K562 (cell line): Measurements from ENCODE around the gene BPTF. TPM values are rescaled to one million over a fixed set of nuclear protein-coding genes. Genes with fewer than 3 reads are reported as not detected.

Source experiments
- ATAC-seq: fragments of 200-7000 bp; cut with Tn5 transposase; 3 replicates; pipeline ENCODE4 v1.9.1; 2020; ENCODE audit warnings: moderate library complexity
- BruUV-seq: library from RNA; stranded (reverse); fragments of 400-500 nt; replicated peaks from 2 replicates; lab custom pipeline; 2021; lab: Mats Ljungman, UMichigan
- CTCF ChIA-PET: fragments of 300-600 bp; formaldehyde crosslinking; extraction: SDS; loops from one replicate; lab custom pipeline; 2021; ENCODE audit warnings: low intra/inter-chr PET ratio; lab: Yijun Ruan, JAX
- POLR2A ChIA-PET: fragments of 300-600, 350-650 bp; sonication (Branson Sonifier 250); formaldehyde crosslinking; extraction: SDS; loops from one replicate; lab custom pipeline; 2021; ENCODE audit warnings: antibody characterized with exemption, inconsistent platforms; lab: Yijun Ruan, JAX
- DNase-seq, 4 experiments: peaks; one replicate each; pipeline versions ENCODE4 v3.0.0 to v3.0.0-alpha.2; 2011 to 2018; ENCODE audit warnings: low spot score in 3 of 4, mixed read lengths in 3 of 4; ENCODE audit errors: extremely low read depth in 1 of 4
- FAIRE-seq: peaks from 2 replicates; lab custom pipeline; 2011; peaks lifted over from hg19 to GRCh38; lab: Jason Lieb, UNC
- H2AFZ ChIP-seq: 2 replicates; pipeline ENCODE4 v1.6.0; 2011; ENCODE audit warnings: low read depth, low read length, control low read depth, inconsistent platforms
- H3K27ac ChIP-seq: fragments of 200-600 bp; 3 replicates; pipeline ENCODE4 v1.8.0; 2011; ENCODE audit warnings: low read depth, mild to moderate bottlenecking, control low read depth, inconsistent platforms, low read length, moderate library complexity, mixed read lengths; ENCODE audit errors: extremely low read depth
- H3K27me3 ChIP-seq, 2 experiments: fragments of 300-600 bp in 1 of 2; 2 replicates in 1 of 2; 3 replicates in 1 of 2; pipeline versions ENCODE4 v1.6.0 to v1.8.0; 2011; ENCODE audit warnings: inconsistent platforms in 2 of 2, low read length in 2 of 2, mild to moderate bottlenecking in 1 of 2, mixed read lengths in 1 of 2, moderate library complexity in 1 of 2; ENCODE audit not compliant: control insufficient read depth in 2 of 2, insufficient read depth in 2 of 2
- H3K36me3 ChIP-seq: fragments of 300-600 bp; 3 replicates; pipeline ENCODE4 v1.8.0; 2011; ENCODE audit warnings: mild to moderate bottlenecking, low read length, inconsistent platforms; ENCODE audit not compliant: control insufficient read depth, insufficient read depth
- H3K4me1 ChIP-seq, 2 experiments: fragments of 200-600 bp in 1 of 2; replicated peaks in 1 of 2; 2 replicates in 1 of 2; 3 replicates in 1 of 2; pipeline versions ENCODE4 v1.5.1 to v1.8.0; 2011; ENCODE audit warnings: inconsistent platforms in 2 of 2, low read length in 2 of 2, mild to moderate bottlenecking in 1 of 2, mixed read lengths in 1 of 2, moderate library complexity in 1 of 2; ENCODE audit not compliant: control insufficient read depth in 2 of 2, insufficient read depth in 2 of 2
- H3K4me2 ChIP-seq: 2 replicates; pipeline ENCODE4 v1.6.1; 2011; ENCODE audit warnings: low read length, control low read depth, inconsistent platforms, mixed read lengths; ENCODE audit not compliant: insufficient read depth
- H3K4me3 ChIP-seq: fragments of 200-600 bp; sonication (generic), shearing (Covaris generic); 2 replicates; pipeline ENCODE4 v1.5.1; 2016; ENCODE audit warnings: control low read depth, inconsistent platforms
- H3K79me2 ChIP-seq: fragments of 200-600 bp; 3 replicates; pipeline ENCODE4 v1.8.0; 2011; ENCODE audit warnings: low read length, inconsistent platforms; ENCODE audit not compliant: control insufficient read depth, insufficient read depth
- H3K9ac ChIP-seq, 2 experiments: 2 replicates each; pipeline versions ENCODE4 v1.6.0 to v1.6.1; 2011; ENCODE audit warnings: low read depth in 2 of 2, low read length in 2 of 2, control low read depth in 1 of 2, inconsistent platforms in 1 of 2, mild to moderate bottlenecking in 1 of 2, mixed read lengths in 1 of 2; ENCODE audit not compliant: insufficient read depth in 1 of 2
- H3K9me1 ChIP-seq: one replicate; pipeline ENCODE4 v1.6.0; 2011; ENCODE audit warnings: inconsistent platforms, mild to moderate bottlenecking, low read length, moderate library complexity; ENCODE audit not compliant: control insufficient read depth, insufficient read depth
- H3K9me3 ChIP-seq: replicated peaks from 2 replicates; pipeline ENCODE4 v1.5.1; 2011; ENCODE audit warnings: low read depth, low read length, inconsistent platforms; ENCODE audit not compliant: control insufficient read depth, insufficient read depth
- H4K20me1 ChIP-seq: replicated peaks from 2 replicates; pipeline ENCODE4 v1.6.1; 2011; ENCODE audit warnings: low read length, inconsistent platforms, mixed read lengths; ENCODE audit not compliant: control insufficient read depth, insufficient read depth
- ATF7 ChIP-seq: fragments of 450-650 bp; IDR thresholded peaks from 2 replicates; pipeline ENCODE4 v1.7.1; 2014; ENCODE audit warnings: mild to moderate bottlenecking, moderate library complexity
- CTBP1 ChIP-seq: fragments of 450-650 bp; IDR thresholded peaks from 2 replicates; pipeline ENCODE4 v1.6.1; 2016; ENCODE audit warnings: borderline replicate concordance
- FOXJ3 ChIP-seq: sonication (generic); formaldehyde crosslinking; IDR thresholded peaks from 2 replicates; pipeline ENCODE4 v1.4.0; 2020; ENCODE audit warnings: mild to moderate bottlenecking, missing genetic modification reagents
- GABPA ChIP-seq: fragments of 200-800 bp; sonication (Bioruptor generic); conservative IDR thresholded peaks from 2 replicates; pipeline ENCODE4 v1.6.1; 2016; ENCODE audit warnings: low read depth, missing genetic modification characterization, missing compliant biosample characterization
- HMGXB4 ChIP-seq: sonication (generic); formaldehyde crosslinking; IDR thresholded peaks from 2 replicates; pipeline ENCODE4 v1.8.1; 2023; ENCODE audit warnings: mild to moderate bottlenecking, missing genetic modification reagents
- KDM4B ChIP-seq, 2 experiments: fragments of 450-650 bp in 1 of 2; sonication (generic) in 1 of 2; IDR thresholded peaks; 2 replicates each; pipeline ENCODE4 v1.6.1; 2016 to 2017; ENCODE audit warnings: borderline replicate concordance in 2 of 2, antibody characterized with exemption in 1 of 2, low read depth in 1 of 2, mild to moderate bottlenecking in 1 of 2
- MAFK ChIP-seq: IDR thresholded peaks from 2 replicates; pipeline ENCODE4 v1.6.1; 2011; ENCODE audit warnings: low read length, improper control_type of control experiment
- MBD2 ChIP-seq: sonication (generic); IDR thresholded peaks from 2 replicates; pipeline ENCODE4 v1.6.1; 2016; ENCODE audit warnings: low read depth, borderline replicate concordance
- MEF2A ChIP-seq: IDR thresholded peaks from 2 replicates; pipeline ENCODE4 v1.6.1; 2011; ENCODE audit warnings: low read depth, mild to moderate bottlenecking, low read length, moderate library complexity; ENCODE audit not compliant: control insufficient read depth
- MEF2D ChIP-seq: conservative IDR thresholded peaks from 2 replicates; pipeline ENCODE4 v1.6.1; 2016; ENCODE audit warnings: low read depth, missing genetic modification characterization, missing compliant biosample characterization
- MYBL2 ChIP-seq, 2 experiments: fragments of 450-650 bp in 1 of 2; sonication (generic) in 1 of 2; formaldehyde crosslinking in 1 of 2; IDR thresholded peaks; 2 replicates each; pipeline versions ENCODE4 v1.6.1 to v1.8.1; 2017 to 2022; ENCODE audit warnings: borderline replicate concordance in 1 of 2, inconsistent platforms in 1 of 2, low read depth in 1 of 2, mild to moderate bottlenecking in 1 of 2, missing genetic modification reagents in 1 of 2, moderate library complexity in 1 of 2
- PRMT5 ChIP-seq: sonication (generic); formaldehyde crosslinking; IDR thresholded peaks from 2 replicates; pipeline ENCODE4 v1.5.0; 2020; ENCODE audit warnings: missing genetic modification reagents
- SETDB1 ChIP-seq: IDR thresholded peaks from one replicate; pipeline ENCODE4 v1.6.1; 2012; ENCODE audit warnings: low read length, control low read depth, inconsistent platforms
- TARDBP ChIP-seq: fragments of 450-650 bp; IDR thresholded peaks from 2 replicates; pipeline ENCODE4 v1.6.1; 2016
- ZKSCAN3 ChIP-seq: fragments of 250-450 bp; sonication (Bioruptor Pico); IDR thresholded peaks from 2 replicates; pipeline ENCODE4 v1.4.0; 2020
- ZNF644 ChIP-seq: fragments of 200-800 bp; sonication (Bioruptor generic); IDR thresholded peaks from 2 replicates; pipeline ENCODE4 v1.6.1; 2016; ENCODE audit warnings: low read depth, missing genetic modification characterization, missing compliant biosample characterization
- WGBS: fragments of 100-300 bp; shearing (Covaris generic); methylation state at CpG from one replicate; pipeline ENCODE4 v1.1.6; 2016; ENCODE audit warnings: low coverage, mixed read lengths; ENCODE audit not compliant: insufficient coverage; ENCODE audit errors: missing lambda C conversion rate; 5-methylcytosine and 5-hydroxymethylcytosine counted together
- in situ Hi-C: fragments of 300-500 bp; cut with MboI; formaldehyde crosslinking; loops from 4 replicates; pipeline ENCODE4 v1.15.0; 2018; ENCODE audit warnings: inconsistent platforms, mixed read lengths
- intact Hi-C: fragments of 100-400 bp; cut with micrococcal nuclease; formaldehyde crosslinking; loops from 2 replicates; pipeline ENCODE4 v1.14.2; 2022
- polyA plus RNA-seq, 8 experiments: library from polyadenylated mRNA; depleted of rRNA in 4 of 8; stranded (reverse) in 5 of 8; unstranded in 3 of 8; fragments of >200 nt; fragmentation: Nextera tagmentation in 2 of 8; fragmentation: Illumina TruSeq in 1 of 8; extraction: Ambion mirVana in 2 of 8; extraction: Trizol in 1 of 8; gene quantifications; 2 replicates each; pipeline versions ENCODE4 v1.2.1 to v1.2.3, GENCODE V29; 2011 to 2014; ENCODE audit warnings: inconsistent platforms in 1 of 8, missing spikeins in 1 of 8
- total RNA-seq, 7 experiments: library from RNA; depleted of rRNA in 6 of 7; stranded (reverse); fragments of >200 nt in 6 of 7; fragmentation: Illumina TruSeq in 2 of 7; extraction: Trizol in 2 of 7; gene quantifications; 2 replicates each; pipeline versions ENCODE4 v1.2.1 to v1.2.3, GENCODE V29; 2011 to 2021; ENCODE audit warnings: low replicate concordance in 1 of 7
- TF ChIP-seq, protein P1 (sequence below): fragments of 450-650 bp; IDR thresholded peaks from 2 replicates; pipeline ENCODE4 v1.6.1; 2016

BPTF gene
- total and polyA plus RNA-seq, 9 of the 15 experiments (the other 6 are each of a cell fraction or from before 2014, with no cell fraction given), result 12.5 to 52.1 (median 26.9) TPM

- H3K27ac ChIP-seq, result no peak overlapping the region
- no peak overlapping the region for H3K4me2 ChIP-seq
- H3K36me3 ChIP-seq, result peaks cover 43% of the 10 kb centered on the region
- H3K9me3 ChIP-seq, result no peaks in the 10 kb centered on the region
- no peak overlapping the region for H3K9ac ChIP-seq
- no peak for ATAC-seq
- in situ Hi-C loops, result loop anchor here (25.0 kb wide), 2 partner anchors 503 to 803 kb away; partner anchors contain the start of gene WIPI1
- intact Hi-C loops, result no loop called here
- 78% methylated on average over 3 of the region's 3 CpGs for WGBS
- no peak for TF ChIP-seq KDM4B (IDR thresholded peaks at IDR 0.05; ENCODE audit: borderline replicate concordance in 2 of 2, low read depth in 1 of 2)
- no peak for TF ChIP-seq PRMT5 (CRISPR knock-in tag)
- TF ChIP-seq ZKSCAN3, result no peak
- no peak for TF ChIP-seq ATF7
- TF ChIP-seq ZNF644 (tag), result no peak
- no peak for TF ChIP-seq MBD2
- TF ChIP-seq MEF2A, result no peak
- TF ChIP-seq, protein P1, sequence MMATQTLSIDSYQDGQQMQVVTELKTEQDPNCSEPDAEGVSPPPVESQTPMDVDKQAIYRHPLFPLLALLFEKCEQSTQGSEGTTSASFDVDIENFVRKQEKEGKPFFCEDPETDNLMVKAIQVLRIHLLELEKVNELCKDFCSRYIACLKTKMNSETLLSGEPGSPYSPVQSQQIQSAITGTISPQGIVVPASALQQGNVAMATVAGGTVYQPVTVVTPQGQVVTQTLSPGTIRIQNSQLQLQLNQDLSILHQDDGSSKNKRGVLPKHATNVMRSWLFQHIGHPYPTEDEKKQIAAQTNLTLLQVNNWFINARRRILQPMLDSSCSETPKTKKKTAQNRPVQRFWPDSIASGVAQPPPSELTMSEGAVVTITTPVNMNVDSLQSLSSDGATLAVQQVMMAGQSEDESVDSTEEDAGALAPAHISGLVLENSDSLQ, result no peak
- no peak for TF ChIP-seq MYBL2 (IDR thresholded peaks at IDR 0.05; ENCODE audit: low read depth)
- TF ChIP-seq MYBL2 (CRISPR knock-in tag; IDR thresholded peaks at IDR 0.05; ENCODE audit: borderline replicate concordance), result no peak
- no peak for TF ChIP-seq FOXJ3 (CRISPR knock-in tag)
- TF ChIP-seq MEF2D, result no peak
- no peak for TF ChIP-seq GABPA (tag)
- TF ChIP-seq MAFK, result no peak
- no peak for TF ChIP-seq CTBP1
- TF ChIP-seq TARDBP, result no peak
- TF ChIP-seq SETDB1, result no peak
- no peak for TF ChIP-seq HMGXB4
- no peak for FAIRE-seq
- no peak overlapping the region for H2AFZ ChIP-seq
- CTCF ChIA-PET, result no interaction called here
- 0 out of 5 replicates have a peak, but pooled peaks cover 0 to 2% of the 10 kb centered on the region in 2 experiments for H3K4me1 ChIP-seq
- POLR2A ChIA-PET, result interaction anchor here (1.0 to 1.2 kb wide), 2 partner anchors 11 to 34 kb away, joined by 4 read pairs; no protein-coding TSS in a partner anchor
- no peaks in the 10 kb centered on the region for H3K9me1 ChIP-seq
- H3K4me3 ChIP-seq, result no peak overlapping the region
- no peaks in the 10 kb centered on the region for H3K27me3 ChIP-seq
- no peaks in the 10 kb centered on the region for H3K79me2 ChIP-seq
- BruUV-seq, result no TSS peak
- H4K20me1 ChIP-seq, result no peaks in the 10 kb centered on the region
- no peak for DNase-seq
These were observed 134.2 kb downstream of the BPTF start for GRCh38 chr17:67959510-67959909.
